Measurements from ENCODE around the gene RHNO1.

DNA sequence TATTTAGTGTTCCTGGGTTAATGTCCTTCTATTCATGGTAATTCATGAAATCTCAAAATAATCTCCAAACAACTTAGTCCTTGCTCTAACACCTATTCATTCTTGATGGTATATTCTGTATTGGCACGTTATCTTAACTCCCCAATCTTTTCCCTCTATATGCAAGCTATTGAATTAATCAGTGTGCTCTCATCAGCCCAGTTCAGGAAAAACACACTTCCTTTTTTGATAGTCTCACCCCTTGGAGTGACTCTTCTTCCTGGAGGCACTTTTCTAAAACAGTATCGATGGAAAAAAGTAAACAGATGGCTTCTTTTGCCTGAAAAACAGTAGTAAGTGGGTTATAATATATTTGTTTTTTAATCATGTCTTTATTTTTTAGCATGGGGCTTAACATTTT lies 42.2 kb downstream of the RHNO1 start:
- TF ChIP-seq, protein P1, sequence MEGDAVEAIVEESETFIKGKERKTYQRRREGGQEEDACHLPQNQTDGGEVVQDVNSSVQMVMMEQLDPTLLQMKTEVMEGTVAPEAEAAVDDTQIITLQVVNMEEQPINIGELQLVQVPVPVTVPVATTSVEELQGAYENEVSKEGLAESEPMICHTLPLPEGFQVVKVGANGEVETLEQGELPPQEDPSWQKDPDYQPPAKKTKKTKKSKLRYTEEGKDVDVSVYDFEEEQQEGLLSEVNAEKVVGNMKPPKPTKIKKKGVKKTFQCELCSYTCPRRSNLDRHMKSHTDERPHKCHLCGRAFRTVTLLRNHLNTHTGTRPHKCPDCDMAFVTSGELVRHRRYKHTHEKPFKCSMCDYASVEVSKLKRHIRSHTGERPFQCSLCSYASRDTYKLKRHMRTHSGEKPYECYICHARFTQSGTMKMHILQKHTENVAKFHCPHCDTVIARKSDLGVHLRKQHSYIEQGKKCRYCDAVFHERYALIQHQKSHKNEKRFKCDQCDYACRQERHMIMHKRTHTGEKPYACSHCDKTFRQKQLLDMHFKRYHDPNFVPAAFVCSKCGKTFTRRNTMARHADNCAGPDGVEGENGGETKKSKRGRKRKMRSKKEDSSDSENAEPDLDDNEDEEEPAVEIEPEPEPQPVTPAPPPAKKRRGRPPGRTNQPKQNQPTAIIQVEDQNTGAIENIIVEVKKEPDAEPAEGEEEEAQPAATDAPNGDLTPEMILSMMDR (conservative IDR thresholded peaks at IDR 0.05; ENCODE audit: low read depth, low read length): no peak
- no peak for TF ChIP-seq POLR2A (IDR thresholded peaks at IDR 0.05; ENCODE audit: low read depth, low read length)
- TF ChIP-seq CEBPB (IDR thresholded peaks at IDR 0.05; ENCODE audit: low read depth, low read length): no peak
- no peak for TF ChIP-seq RAD21 (IDR thresholded peaks at IDR 0.05; ENCODE audit: low read length)
- TF ChIP-seq SMC3 (IDR thresholded peaks at IDR 0.05; ENCODE audit: low read depth, low read length): no peak
- no peak for TF ChIP-seq RFX5 (IDR thresholded peaks at IDR 0.05; ENCODE audit: low read depth, low read length)
- no peak for TF ChIP-seq NFE2L2 (IDR thresholded peaks at IDR 0.05; ENCODE audit: low read depth, low read length)
- no peak for TF ChIP-seq BHLHE40 (IDR thresholded peaks at IDR 0.05; ENCODE audit: low read depth, low read length)
- TF ChIP-seq MXI1 (IDR thresholded peaks at IDR 0.05; ENCODE audit: borderline replicate concordance, low read depth, low read length): no peak

Measured in IMR-90 (cell line).